ENCODE data around the gene SLC25A24.

- TF ChIP-seq CTCF (IDR thresholded peaks at IDR 0.05; ENCODE audit: poor library complexity), result no peak
- no peak for TF ChIP-seq EZH2 (IDR thresholded peaks at IDR 0.05; ENCODE audit: borderline replicate concordance)
These were observed 10.9 kb upstream of the SLC25A24 start for GRCh38 chr1:108211014-108211413.

Data from hepatocyte (in vitro differentiated cells).